ENCODE results near the gene ZDHHC14.

The ZDHHC14 gene

DNA sequence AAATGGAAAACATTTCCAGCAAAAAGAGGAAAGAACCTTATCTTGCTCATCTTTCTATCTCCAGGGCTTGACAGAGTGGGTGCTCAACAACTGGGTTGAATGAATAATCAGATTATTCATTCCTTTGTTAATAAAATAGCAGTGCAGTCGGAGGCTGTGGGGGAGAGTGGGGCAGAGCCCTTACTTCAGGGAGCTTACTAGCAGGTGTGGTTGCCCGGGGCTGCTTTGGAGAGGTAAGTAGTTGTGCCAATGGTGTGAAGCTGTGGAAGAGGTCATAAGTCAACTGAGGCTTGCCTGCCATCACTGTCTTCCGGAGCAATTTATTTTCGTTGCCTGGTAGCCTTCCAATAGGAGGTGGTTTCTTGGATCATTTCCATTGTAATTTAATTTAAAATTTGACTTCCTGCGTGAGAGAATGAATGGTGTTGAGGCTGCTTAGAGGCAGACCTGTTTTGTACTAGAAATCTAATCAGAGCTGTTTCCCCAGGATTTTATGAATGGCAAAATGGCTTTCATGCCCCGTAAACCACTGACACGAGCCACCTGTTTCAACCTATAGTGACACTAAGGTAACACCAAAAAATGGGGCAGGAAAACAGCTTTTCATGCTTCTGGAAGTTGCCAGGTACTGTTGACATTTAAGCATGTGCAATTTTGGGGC, 51.4 kb downstream of the ZDHHC14 start:
- Histone ChIP-seq H3K36me3 (ENCODE audit: low read length) (no peaks in the 10 kb centered on the region), H3K9ac (ENCODE audit: low read length) (no peak overlapping the region), H3K79me2 (ENCODE audit: insufficient read depth, low read length) (no peaks in the 10 kb centered on the region), H3F3A (ENCODE audit: insufficient read depth) (no peaks in the 10 kb centered on the region), H3K27ac (ENCODE audit: low read depth, low read length) (no peak overlapping the region), H2AFZ (ENCODE audit: low read depth, low read length, severe bottlenecking) (no peak overlapping the region), H4K20me1 (ENCODE audit: low read depth, low read length) (no peaks in the 10 kb centered on the region), H3K4me2 (ENCODE audit: low read depth, low read length, poor library complexity, severe bottlenecking) (no peak overlapping the region), H3K27me3 (ENCODE audit: low read length) (no peaks in the 10 kb centered on the region), H3K9me3 (ENCODE audit: insufficient read depth, low read length) (no peaks in the 10 kb centered on the region), H3K9me2 (replicated peaks; ENCODE audit: insufficient read depth, low read length) (no peaks in the 10 kb centered on the region), H3K4me3 (ENCODE audit: insufficient read depth, low read length, poor library complexity, severe bottlenecking) (no peak overlapping the region)
- TF ChIP-seq EZH2phosphoT487 (conservative IDR thresholded peaks at IDR 0.05; ENCODE audit: low read length), result no peak
- TF ChIP-seq, protein P1, sequence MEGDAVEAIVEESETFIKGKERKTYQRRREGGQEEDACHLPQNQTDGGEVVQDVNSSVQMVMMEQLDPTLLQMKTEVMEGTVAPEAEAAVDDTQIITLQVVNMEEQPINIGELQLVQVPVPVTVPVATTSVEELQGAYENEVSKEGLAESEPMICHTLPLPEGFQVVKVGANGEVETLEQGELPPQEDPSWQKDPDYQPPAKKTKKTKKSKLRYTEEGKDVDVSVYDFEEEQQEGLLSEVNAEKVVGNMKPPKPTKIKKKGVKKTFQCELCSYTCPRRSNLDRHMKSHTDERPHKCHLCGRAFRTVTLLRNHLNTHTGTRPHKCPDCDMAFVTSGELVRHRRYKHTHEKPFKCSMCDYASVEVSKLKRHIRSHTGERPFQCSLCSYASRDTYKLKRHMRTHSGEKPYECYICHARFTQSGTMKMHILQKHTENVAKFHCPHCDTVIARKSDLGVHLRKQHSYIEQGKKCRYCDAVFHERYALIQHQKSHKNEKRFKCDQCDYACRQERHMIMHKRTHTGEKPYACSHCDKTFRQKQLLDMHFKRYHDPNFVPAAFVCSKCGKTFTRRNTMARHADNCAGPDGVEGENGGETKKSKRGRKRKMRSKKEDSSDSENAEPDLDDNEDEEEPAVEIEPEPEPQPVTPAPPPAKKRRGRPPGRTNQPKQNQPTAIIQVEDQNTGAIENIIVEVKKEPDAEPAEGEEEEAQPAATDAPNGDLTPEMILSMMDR (IDR thresholded peaks at IDR 0.05; ENCODE audit: insufficient read depth, low read length, poor library complexity, severe bottlenecking), result no peak

DNA sequence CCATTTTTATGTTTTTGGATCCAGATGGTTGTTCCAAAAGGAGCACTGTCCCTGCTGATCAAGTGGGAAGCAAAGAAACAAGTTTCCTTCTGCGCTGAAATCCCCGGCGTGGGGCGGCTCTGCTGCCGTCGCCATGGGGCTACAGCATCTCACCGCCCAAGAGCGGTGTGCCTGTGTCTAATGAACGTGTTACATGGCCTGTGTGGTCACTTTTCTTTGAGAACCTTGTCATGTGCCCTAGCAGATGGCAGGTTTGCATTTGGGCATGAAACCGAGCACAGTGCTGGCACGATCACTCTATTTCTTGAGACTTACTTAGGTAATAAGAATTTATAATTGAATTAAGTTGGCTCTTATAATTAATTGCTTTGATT, 51.9 kb downstream of the ZDHHC14 start:
- no peak overlapping the region for H3K27ac ChIP-seq (ENCODE audit: low read depth, low read length)
- H3K4me2 ChIP-seq (ENCODE audit: low read depth, low read length, poor library complexity, severe bottlenecking), result no peak overlapping the region
- H3K9me2 ChIP-seq (replicated peaks; ENCODE audit: insufficient read depth, low read length), result no peaks in the 10 kb centered on the region
- no peaks in the 10 kb centered on the region for H3F3A ChIP-seq (ENCODE audit: insufficient read depth)
- no peak overlapping the region for H3K9ac ChIP-seq (ENCODE audit: low read length)
- TF ChIP-seq EZH2phosphoT487 (conservative IDR thresholded peaks at IDR 0.05; ENCODE audit: low read length), result no peak
- TF ChIP-seq, protein P1 (IDR thresholded peaks at IDR 0.05; ENCODE audit: insufficient read depth, low read length, poor library complexity, severe bottlenecking), result no peak
- H3K36me3 ChIP-seq (ENCODE audit: low read length), result no peaks in the 10 kb centered on the region
- H3K79me2 ChIP-seq (ENCODE audit: insufficient read depth, low read length), result no peaks in the 10 kb centered on the region
- no peaks in the 10 kb centered on the region for H4K20me1 ChIP-seq (ENCODE audit: low read depth, low read length)
- H3K9me3 ChIP-seq (ENCODE audit: insufficient read depth, low read length), result no peaks in the 10 kb centered on the region
- H3K4me3 ChIP-seq (ENCODE audit: insufficient read depth, low read length, poor library complexity, severe bottlenecking), result no peak overlapping the region
- H2AFZ ChIP-seq (ENCODE audit: low read depth, low read length, severe bottlenecking), result no peak overlapping the region
- H3K27me3 ChIP-seq (ENCODE audit: low read length), result no peaks in the 10 kb centered on the region

DNA sequence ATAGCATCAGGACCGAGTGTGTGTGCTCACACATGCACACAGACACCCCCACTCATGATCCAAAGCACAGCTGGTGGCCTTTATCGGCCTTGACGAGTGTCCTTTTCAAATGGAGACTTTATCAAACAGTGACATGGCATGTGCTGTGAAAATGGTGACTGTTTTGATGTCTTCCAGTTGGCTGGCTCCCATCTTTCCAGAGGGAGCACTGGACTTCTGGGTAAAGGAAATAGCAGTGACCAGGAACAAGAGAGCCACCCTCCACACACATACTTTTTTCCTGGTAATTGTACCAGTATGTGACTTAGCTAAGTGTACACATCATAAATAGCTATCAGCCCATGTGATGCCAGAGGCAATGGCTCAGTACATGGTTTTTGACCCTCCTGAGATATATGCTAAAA, 52.7 kb downstream of the ZDHHC14 start:
- Histone ChIP-seq H3K9ac (ENCODE audit: low read length) (no peak overlapping the region), H3K4me2 (ENCODE audit: low read depth, low read length, poor library complexity, severe bottlenecking) (no peak overlapping the region), H3K79me2 (ENCODE audit: insufficient read depth, low read length) (no peaks in the 10 kb centered on the region), H3K4me3 (ENCODE audit: insufficient read depth, low read length, poor library complexity, severe bottlenecking) (no peak overlapping the region), H4K20me1 (ENCODE audit: low read depth, low read length) (no peaks in the 10 kb centered on the region), H2AFZ (ENCODE audit: low read depth, low read length, severe bottlenecking) (no peak overlapping the region), H3K9me2 (replicated peaks; ENCODE audit: insufficient read depth, low read length) (no peaks in the 10 kb centered on the region), H3K9me3 (ENCODE audit: insufficient read depth, low read length) (no peaks in the 10 kb centered on the region), H3K27ac (ENCODE audit: low read depth, low read length) (no peak overlapping the region), H3K27me3 (ENCODE audit: low read length) (no peaks in the 10 kb centered on the region), H3K36me3 (ENCODE audit: low read length) (no peaks in the 10 kb centered on the region), H3F3A (ENCODE audit: insufficient read depth) (no peaks in the 10 kb centered on the region)
- TF ChIP-seq, protein P1 (IDR thresholded peaks at IDR 0.05; ENCODE audit: insufficient read depth, low read length, poor library complexity, severe bottlenecking), result no peak
- TF ChIP-seq EZH2phosphoT487 (conservative IDR thresholded peaks at IDR 0.05; ENCODE audit: low read length), result no peak
